ENCODE results near the gene OTUD3.
"Not testable (repeated sequence)": the region's sequence is repeated elsewhere in the genome, so short reads cannot be mapped to it uniquely, and the experiment has no call there.

DNA sequence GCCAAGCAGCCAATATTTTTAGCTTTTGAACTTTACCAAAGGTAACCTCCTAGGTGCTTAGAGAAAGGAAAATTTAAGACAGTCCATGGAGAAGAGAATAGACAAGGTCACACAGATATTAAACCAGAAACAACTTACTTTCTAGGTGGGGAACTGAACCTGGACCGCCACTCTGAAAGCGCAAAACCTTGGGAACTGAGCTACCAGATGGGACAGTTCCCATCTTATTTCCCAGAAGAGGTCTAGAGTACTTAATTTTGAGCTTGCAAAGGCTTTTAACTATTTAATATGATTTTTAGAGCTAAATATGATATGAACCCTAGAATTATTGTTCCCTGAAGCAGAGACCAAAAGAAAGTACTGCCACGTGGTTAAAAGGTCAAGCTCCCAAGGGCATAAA lies 32.9 kb upstream of the OTUD3 start:
- TF ChIP-seq, protein P1, sequence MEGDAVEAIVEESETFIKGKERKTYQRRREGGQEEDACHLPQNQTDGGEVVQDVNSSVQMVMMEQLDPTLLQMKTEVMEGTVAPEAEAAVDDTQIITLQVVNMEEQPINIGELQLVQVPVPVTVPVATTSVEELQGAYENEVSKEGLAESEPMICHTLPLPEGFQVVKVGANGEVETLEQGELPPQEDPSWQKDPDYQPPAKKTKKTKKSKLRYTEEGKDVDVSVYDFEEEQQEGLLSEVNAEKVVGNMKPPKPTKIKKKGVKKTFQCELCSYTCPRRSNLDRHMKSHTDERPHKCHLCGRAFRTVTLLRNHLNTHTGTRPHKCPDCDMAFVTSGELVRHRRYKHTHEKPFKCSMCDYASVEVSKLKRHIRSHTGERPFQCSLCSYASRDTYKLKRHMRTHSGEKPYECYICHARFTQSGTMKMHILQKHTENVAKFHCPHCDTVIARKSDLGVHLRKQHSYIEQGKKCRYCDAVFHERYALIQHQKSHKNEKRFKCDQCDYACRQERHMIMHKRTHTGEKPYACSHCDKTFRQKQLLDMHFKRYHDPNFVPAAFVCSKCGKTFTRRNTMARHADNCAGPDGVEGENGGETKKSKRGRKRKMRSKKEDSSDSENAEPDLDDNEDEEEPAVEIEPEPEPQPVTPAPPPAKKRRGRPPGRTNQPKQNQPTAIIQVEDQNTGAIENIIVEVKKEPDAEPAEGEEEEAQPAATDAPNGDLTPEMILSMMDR (IDR thresholded peaks at IDR 0.05; ENCODE audit: insufficient read depth, low read length): not testable (repeated sequence)
- TF ChIP-seq POLR2AphosphoS5 (IDR thresholded peaks at IDR 0.05; ENCODE audit: low read depth); GABPA (IDR thresholded peaks at IDR 0.05; ENCODE audit: low read depth); REST (IDR thresholded peaks at IDR 0.05; ENCODE audit: insufficient replicate concordance, low read depth); SPI1 (IDR thresholded peaks at IDR 0.05; ENCODE audit: borderline replicate concordance, low read depth): not testable (repeated sequence)

Measured in HL-60 (cell line).